GM21528 (cell line): Measurements from ENCODE around the gene MFAP3L.

Source experiments
- ATAC-seq: cut with Tn5 transposase; IDR thresholded peaks from one replicate; pipeline ENCODE4 v1.9.1; 2021; ENCODE audit warnings: mild to moderate bottlenecking, moderate library complexity; ENCODE audit not compliant: unreplicated experiment, low FRiP score

MFAP3L gene

GRCh38 chr4:170025523-170026252, 507 bp downstream of the MFAP3L start:
- ATAC-seq, result no peak

GRCh38 chr4:170022211-170022610, 4.0 kb downstream of the MFAP3L start:
- no peak for ATAC-seq

GRCh38 chr4:170017252-170017651, 8.9 kb downstream of the MFAP3L start:
- ATAC-seq, result no peak

- ATAC-seq, result no peak
Measured at GRCh38 chr4:170015285-170015684, 10.9 kb downstream of the MFAP3L start.

- no peak for ATAC-seq
Measured at GRCh38 chr4:170014359-170015011, 11.7 kb downstream of the MFAP3L start.

GRCh38 chr4:170012629-170012958, 13.6 kb downstream of the MFAP3L start:
- no peak for ATAC-seq

- no peak for ATAC-seq
Measured at GRCh38 chr4:170011921-170012628, 14.1 kb downstream of the MFAP3L start.

- ATAC-seq, result no peak
Measured at GRCh38 chr4:170009291-170009690, 16.9 kb downstream of the MFAP3L start.

GRCh38 chr4:170008801-170009200, 17.4 kb downstream of the MFAP3L start:
- ATAC-seq, result no peak

- no peak for ATAC-seq
Measured at GRCh38 chr4:170008371-170008770, 17.8 kb downstream of the MFAP3L start.

GRCh38 chr4:170007113-170007512, 19.1 kb downstream of the MFAP3L start:
- ATAC-seq, result no peak

- ATAC-seq, result no peak
Measured at GRCh38 chr4:170005472-170005871, 20.7 kb downstream of the MFAP3L start.

- no peak for ATAC-seq
Measured at GRCh38 chr4:170004651-170005295, 21.4 kb downstream of the MFAP3L start.

GRCh38 chr4:170003071-170004070, 22.8 kb downstream of the MFAP3L start:
- ATAC-seq, result peak; percentile 56

GRCh38 chr4:170001745-170002267, 24.4 kb downstream of the MFAP3L start:
- no peak for ATAC-seq

- ATAC-seq, result no peak
Measured at GRCh38 chr4:170001011-170001744, 25.0 kb downstream of the MFAP3L start.

GRCh38 chr4:169999923-170000322, 26.3 kb downstream of the MFAP3L start:
- ATAC-seq, result no peak

- ATAC-seq, result no peak
Measured at GRCh38 chr4:169998981-169999380, 27.2 kb downstream of the MFAP3L start.
